Caco-2 (cell line): Measurements from ENCODE around the gene WWOX. TPM values are rescaled to one million over a fixed set of nuclear protein-coding genes. Genes with fewer than 3 reads are reported as not detected.

Experiments
- BruUV-seq: library from RNA; stranded (reverse); fragments of 400-500 nt; replicated peaks from 2 replicates; lab custom pipeline; 2021; lab: Mats Ljungman, UMichigan
- CTCF ChIA-PET: fragments of 300-600 bp; sonication (Branson Sonifier 250); formaldehyde crosslinking; loops from one replicate; lab custom pipeline; 2022; ENCODE audit warnings: antibody characterized with exemption; lab: Charles Lee
- POLR2A ChIA-PET: fragments of 300-600 bp; sonication (Branson Sonifier 250); formaldehyde crosslinking; loops from one replicate; lab custom pipeline; 2022; ENCODE audit warnings: antibody characterized with exemption; lab: Charles Lee
- DNase-seq, 2 experiments: peaks; one replicate each; pipeline versions ENCODE4 v3.0.0 to v3.0.0-alpha.2; 2020 to 2022
- H3K27me3 ChIP-seq: replicated peaks from 2 replicates; pipeline ENCODE4 v1.6.0; 2011; ENCODE audit warnings: low read length; ENCODE audit not compliant: control insufficient read depth, insufficient read depth
- H3K36me3 ChIP-seq: 2 replicates; pipeline ENCODE4 v1.5.1; 2011; ENCODE audit warnings: low read length; ENCODE audit not compliant: control insufficient read depth, insufficient read depth
- H3K4me1 ChIP-seq: fragments of 250-450 bp; sonication (Bioruptor Pico); 2 replicates; pipeline ENCODE4 v1.5.1; 2020; ENCODE audit warnings: mild to moderate bottlenecking
- H3K4me3 ChIP-seq: 2 replicates; pipeline ENCODE4 v1.5.1; 2011; ENCODE audit warnings: low read depth, mild to moderate bottlenecking, control low read depth, low read length
- H3K9me3 ChIP-seq: fragments of 250-450 bp; sonication (Bioruptor Pico); 2 replicates; pipeline ENCODE4 v1.5.1; 2020; ENCODE audit warnings: mild to moderate bottlenecking, moderate library complexity
- H3K27ac Mint-ChIP-seq: one replicate; pipeline ENCODE4 v1.8.0; 2022; ENCODE audit warnings: mixed read lengths; ENCODE audit not compliant: unreplicated experiment
- H3K27me3 Mint-ChIP-seq: one replicate; pipeline ENCODE4 v1.8.0; 2022; ENCODE audit warnings: mixed read lengths; ENCODE audit not compliant: insufficient read depth, unreplicated experiment
- H3K36me3 Mint-ChIP-seq: one replicate; pipeline ENCODE4 v1.8.0; 2022; ENCODE audit warnings: mild to moderate bottlenecking, mixed read lengths; ENCODE audit not compliant: insufficient read depth, unreplicated experiment
- H3K4me1 Mint-ChIP-seq: one replicate; pipeline ENCODE4 v1.8.0; 2022; ENCODE audit warnings: low read depth, mixed read lengths; ENCODE audit not compliant: unreplicated experiment
- H3K4me3 Mint-ChIP-seq: one replicate; pipeline ENCODE4 v1.8.0; 2022; ENCODE audit warnings: mild to moderate bottlenecking, moderate library complexity, mixed read lengths; ENCODE audit not compliant: unreplicated experiment
- H3K9me3 Mint-ChIP-seq: one replicate; pipeline ENCODE4 v1.8.0; 2022; ENCODE audit warnings: mixed read lengths; ENCODE audit not compliant: unreplicated experiment
- CTCF ChIP-seq, 2 experiments: fragments of 200-600 bp in 1 of 2; IDR thresholded peaks; 1 replicate in 1 of 2; 2 replicates in 1 of 2; pipeline versions ENCODE4 v1.5.1 to v1.8.0; 2011 to 2022; ENCODE audit warnings: antibody characterized with exemption in 1 of 2, control low read depth in 1 of 2, inconsistent platforms in 1 of 2, low read depth in 1 of 2, low read length in 1 of 2, mild to moderate bottlenecking in 1 of 2, moderate library complexity in 1 of 2; ENCODE audit not compliant: insufficient read depth in 1 of 2, severe bottlenecking in 1 of 2, unreplicated experiment in 1 of 2
- intact Hi-C: fragments of 100-400 bp; cut with micrococcal nuclease; formaldehyde crosslinking; loops from one replicate; pipeline ENCODE4 v1.10.0; 2022; ENCODE audit not compliant: unreplicated experiment
- total RNA-seq: library from RNA; stranded (reverse); gene quantifications from 2 replicates; pipeline ENCODE4 v1.2.3, GENCODE V29; 2022

WWOX gene
- total RNA-seq, 1 experiment from 2014 or later: 45.0 TPM

DNA sequence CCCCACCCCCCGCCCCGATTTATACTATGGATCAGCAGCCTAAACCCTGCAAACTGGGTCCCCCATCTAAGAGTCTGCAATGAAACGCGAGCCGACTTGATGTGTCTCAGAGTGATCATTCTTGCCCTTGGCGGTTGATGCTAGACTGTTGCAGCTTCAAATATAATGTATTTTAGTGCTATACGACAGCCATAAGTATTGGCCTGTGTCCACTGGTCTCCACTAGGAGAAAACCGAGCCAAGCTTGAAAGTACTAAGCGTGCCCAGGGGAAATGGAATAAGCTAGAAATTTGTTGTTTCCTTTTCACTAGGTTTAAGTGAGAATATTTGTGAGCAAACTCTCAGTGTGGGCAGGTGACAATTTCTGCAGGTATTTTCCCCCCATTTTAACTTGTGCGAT is 789.9 kb downstream of the WWOX start:
- CTCF ChIA-PET: interaction anchor here (1.1 kb wide), 1 partner anchor 1480 kb away, joined by 3 read pairs; no protein-coding TSS in a partner anchor

DNA sequence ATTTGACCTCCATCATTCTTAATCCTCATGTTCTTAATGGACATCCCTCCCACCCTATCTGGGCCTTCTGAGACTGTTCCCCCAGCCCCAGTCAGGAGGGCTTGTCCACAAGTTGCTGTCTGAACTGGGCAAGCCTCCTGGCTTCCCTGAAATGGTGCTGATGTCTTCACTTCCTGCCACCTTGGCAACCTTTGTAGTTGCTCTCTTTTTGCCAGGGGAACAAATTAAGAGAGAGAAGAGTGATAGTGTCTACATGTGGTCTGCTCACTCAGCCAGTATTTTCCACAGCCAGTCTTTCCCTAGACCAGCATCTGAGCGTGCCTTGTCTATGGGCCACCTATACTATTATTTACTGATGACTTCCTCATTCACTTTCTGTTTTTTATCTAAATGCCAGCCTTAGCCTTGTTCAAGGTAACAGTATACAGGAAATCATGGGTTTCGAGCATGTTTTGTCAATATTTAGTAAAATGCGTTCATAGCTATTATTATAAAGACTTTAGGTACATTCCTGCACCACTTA is 791.0 kb downstream of the WWOX start:
- H3K27me3 ChIP-seq: no peaks in the 10 kb centered on the region
- no peaks in the 10 kb centered on the region for H3K9me3 ChIP-seq
- no peaks in the 10 kb centered on the region for H3K9me3 Mint-ChIP-seq
- H3K27me3 Mint-ChIP-seq: peaks cover 3% of the 10 kb centered on the region
- intact Hi-C loops: no loop called here
- H3K4me3 Mint-ChIP-seq: no peak overlapping the region
- POLR2A ChIA-PET: no interaction called here
- no peaks in the 10 kb centered on the region for H3K4me1 ChIP-seq
- H3K27ac Mint-ChIP-seq: no peak overlapping the region
- H3K4me1 Mint-ChIP-seq: no peaks in the 10 kb centered on the region
- H3K4me3 ChIP-seq: no peak overlapping the region
- no peaks in the 10 kb centered on the region for H3K36me3 ChIP-seq
- BruUV-seq: no TSS peak
- no peak for DNase-seq
- no peak for TF ChIP-seq CTCF (IDR thresholded peaks at IDR 0.05; ENCODE audit: insufficient read depth in 1 of 2, low read depth in 1 of 2, low read length in 1 of 2, severe bottlenecking in 1 of 2, unreplicated experiment in 1 of 2)
- no peaks in the 10 kb centered on the region for H3K36me3 Mint-ChIP-seq
- CTCF ChIA-PET: no interaction called here

More for the DNA sequence above, 789.9 kb downstream of the WWOX start:
- no TSS peak for BruUV-seq
- no peak for TF ChIP-seq CTCF (IDR thresholded peaks at IDR 0.05; ENCODE audit: insufficient read depth in 1 of 2, low read depth in 1 of 2, low read length in 1 of 2, severe bottlenecking in 1 of 2, unreplicated experiment in 1 of 2)
- H3K36me3 ChIP-seq: no peaks in the 10 kb centered on the region
- no peak for DNase-seq
- peaks cover 4% of the 10 kb centered on the region for H3K27me3 Mint-ChIP-seq
- intact Hi-C loops: no loop called here
- no peak overlapping the region for H3K4me3 Mint-ChIP-seq
- H3K4me1 Mint-ChIP-seq: no peaks in the 10 kb centered on the region
- no peaks in the 10 kb centered on the region for H3K36me3 Mint-ChIP-seq
- H3K4me3 ChIP-seq: no peak overlapping the region
- H3K9me3 Mint-ChIP-seq: no peaks in the 10 kb centered on the region
- no peaks in the 10 kb centered on the region for H3K27me3 ChIP-seq
- POLR2A ChIA-PET: no interaction called here
- no peaks in the 10 kb centered on the region for H3K4me1 ChIP-seq
- H3K9me3 ChIP-seq: no peaks in the 10 kb centered on the region
- no peak overlapping the region for H3K27ac Mint-ChIP-seq

- BruUV-seq: no TSS peak
- no peaks in the 10 kb centered on the region for H3K36me3 ChIP-seq
- Mint-ChIP-seq H3K4me3 (no peak overlapping the region), H3K4me1 (no peaks in the 10 kb centered on the region), H3K36me3 (no peaks in the 10 kb centered on the region), H3K27me3 (no peaks in the 10 kb centered on the region), H3K9me3 (no peaks in the 10 kb centered on the region), H3K27ac (no peak overlapping the region)
- H3K4me1 ChIP-seq: no peaks in the 10 kb centered on the region
- no peaks in the 10 kb centered on the region for H3K27me3 ChIP-seq
- DNase-seq: no peak
- no peak overlapping the region for H3K4me3 ChIP-seq
- CTCF ChIA-PET: no interaction called here
- intact Hi-C loops: no loop called here
- TF ChIP-seq CTCF (IDR thresholded peaks at IDR 0.05; ENCODE audit: insufficient read depth in 1 of 2, low read depth in 1 of 2, low read length in 1 of 2, severe bottlenecking in 1 of 2, unreplicated experiment in 1 of 2): no peak
- H3K9me3 ChIP-seq: no peaks in the 10 kb centered on the region
- POLR2A ChIA-PET: no interaction called here
These were observed 793.7 kb downstream of the WWOX start for GRCh38 chr16:78892951-78893733.
